ENCODE measurements around the gene NCOA1.

NCOA1 gene

DNA sequence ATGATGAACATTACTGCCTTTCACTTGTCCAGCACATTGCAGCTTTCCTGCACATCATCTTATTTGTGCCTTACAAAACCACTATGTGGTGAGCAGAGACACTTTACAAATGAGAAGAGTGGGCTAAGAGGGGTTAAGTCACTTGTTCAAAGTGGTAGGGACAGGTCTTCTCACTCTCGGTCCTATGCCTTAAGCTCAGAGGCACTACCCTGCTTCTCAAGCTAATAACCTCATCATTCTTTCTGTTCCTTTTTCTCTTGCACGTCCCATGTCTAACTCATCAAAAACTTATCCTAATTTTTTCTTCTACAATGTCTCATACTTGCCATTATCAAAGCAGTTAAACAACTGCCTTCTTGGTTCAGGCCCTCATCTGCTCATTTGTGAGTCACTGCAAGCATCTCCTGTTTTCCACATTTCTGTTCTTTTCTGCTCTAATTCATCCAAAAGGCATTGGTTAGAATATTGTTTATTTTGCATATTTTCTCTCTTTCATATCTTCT lies 21.9 kb upstream of the NCOA1 start:
- Histone ChIP-seq H3K4me1 (no peaks in the 10 kb centered on the region), H3K27ac (no peak overlapping the region), H3K27me3 (no peaks in the 10 kb centered on the region), H3K4me3 (no peak overlapping the region), H3K36me3 (no peaks in the 10 kb centered on the region), H3K9me3 (no peaks in the 10 kb centered on the region)
- intact Hi-C loops (cut with DNase I; ENCODE audit: low total_unique reads): no loop called here
- TF ChIP-seq, protein P1, sequence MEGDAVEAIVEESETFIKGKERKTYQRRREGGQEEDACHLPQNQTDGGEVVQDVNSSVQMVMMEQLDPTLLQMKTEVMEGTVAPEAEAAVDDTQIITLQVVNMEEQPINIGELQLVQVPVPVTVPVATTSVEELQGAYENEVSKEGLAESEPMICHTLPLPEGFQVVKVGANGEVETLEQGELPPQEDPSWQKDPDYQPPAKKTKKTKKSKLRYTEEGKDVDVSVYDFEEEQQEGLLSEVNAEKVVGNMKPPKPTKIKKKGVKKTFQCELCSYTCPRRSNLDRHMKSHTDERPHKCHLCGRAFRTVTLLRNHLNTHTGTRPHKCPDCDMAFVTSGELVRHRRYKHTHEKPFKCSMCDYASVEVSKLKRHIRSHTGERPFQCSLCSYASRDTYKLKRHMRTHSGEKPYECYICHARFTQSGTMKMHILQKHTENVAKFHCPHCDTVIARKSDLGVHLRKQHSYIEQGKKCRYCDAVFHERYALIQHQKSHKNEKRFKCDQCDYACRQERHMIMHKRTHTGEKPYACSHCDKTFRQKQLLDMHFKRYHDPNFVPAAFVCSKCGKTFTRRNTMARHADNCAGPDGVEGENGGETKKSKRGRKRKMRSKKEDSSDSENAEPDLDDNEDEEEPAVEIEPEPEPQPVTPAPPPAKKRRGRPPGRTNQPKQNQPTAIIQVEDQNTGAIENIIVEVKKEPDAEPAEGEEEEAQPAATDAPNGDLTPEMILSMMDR (IDR thresholded peaks at IDR 0.05): no peak
- DNase-seq: no peak

GRCh38 chr2:24471662-24472061 lies 19.4 kb upstream of the NCOA1 start:
- intact Hi-C loops (cut with DNase I; ENCODE audit: low total_unique reads): no loop called here
- Histone ChIP-seq H3K36me3 (no peaks in the 10 kb centered on the region), H3K4me1 (no peaks in the 10 kb centered on the region), H3K4me3 (no peak overlapping the region), H3K9me3 (no peaks in the 10 kb centered on the region), H3K27me3 (no peaks in the 10 kb centered on the region), H3K27ac (no peak overlapping the region)
- no peak for DNase-seq
- TF ChIP-seq, protein P1 (IDR thresholded peaks at IDR 0.05): no peak

GRCh38 chr2:24472416-24472815 lies 18.6 kb upstream of the NCOA1 start:
- no peak for DNase-seq
- no peaks in the 10 kb centered on the region for H3K36me3 ChIP-seq
- no peaks in the 10 kb centered on the region for H3K9me3 ChIP-seq
- H3K4me3 ChIP-seq: no peak overlapping the region
- H3K27ac ChIP-seq: no peak overlapping the region
- intact Hi-C loops (cut with DNase I; ENCODE audit: low total_unique reads): no loop called here
- H3K27me3 ChIP-seq: no peaks in the 10 kb centered on the region
- TF ChIP-seq, protein P1 (IDR thresholded peaks at IDR 0.05): no peak
- H3K4me1 ChIP-seq: no peaks in the 10 kb centered on the region

- TF ChIP-seq, protein P1 (IDR thresholded peaks at IDR 0.05): no peak
- Histone ChIP-seq H3K4me1 (no peaks in the 10 kb centered on the region), H3K27me3 (no peaks in the 10 kb centered on the region), H3K4me3 (no peak overlapping the region), H3K9me3 (no peaks in the 10 kb centered on the region), H3K27ac (no peak overlapping the region), H3K36me3 (no peaks in the 10 kb centered on the region)
- no peak for DNase-seq
- intact Hi-C loops (cut with DNase I; ENCODE audit: low total_unique reads): no loop called here
These were observed 17.4 kb upstream of the NCOA1 start for GRCh38 chr2:24473626-24474025.

DNA sequence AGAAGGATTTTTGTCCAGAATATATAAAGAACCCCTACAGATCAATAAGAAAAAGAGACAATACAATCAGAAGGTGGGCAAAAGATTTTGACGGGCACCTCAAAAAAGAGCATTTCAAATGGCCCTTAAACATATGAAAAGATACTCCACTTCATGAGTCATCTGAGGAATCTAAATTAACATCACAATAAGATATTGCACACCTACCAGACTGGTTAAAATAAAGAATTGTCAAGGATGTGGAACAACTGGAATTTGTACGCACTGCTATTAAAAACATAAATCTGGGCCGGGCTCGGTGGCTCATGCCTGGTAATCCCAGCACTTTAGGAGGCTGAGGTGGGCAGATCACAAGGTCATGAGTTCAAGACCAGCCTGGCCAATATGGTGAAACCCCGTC lies 17.0 kb upstream of the NCOA1 start:
- Histone ChIP-seq H3K9me3 (no peaks in the 10 kb centered on the region), H3K4me3 (no peak overlapping the region), H3K27me3 (no peaks in the 10 kb centered on the region), H3K4me1 (no peaks in the 10 kb centered on the region), H3K27ac (no peak overlapping the region), H3K36me3 (no peaks in the 10 kb centered on the region)
- TF ChIP-seq, protein P1 (IDR thresholded peaks at IDR 0.05): no peak
- DNase-seq: no peak
- intact Hi-C loops (cut with DNase I; ENCODE audit: low total_unique reads): no loop called here

DNA sequence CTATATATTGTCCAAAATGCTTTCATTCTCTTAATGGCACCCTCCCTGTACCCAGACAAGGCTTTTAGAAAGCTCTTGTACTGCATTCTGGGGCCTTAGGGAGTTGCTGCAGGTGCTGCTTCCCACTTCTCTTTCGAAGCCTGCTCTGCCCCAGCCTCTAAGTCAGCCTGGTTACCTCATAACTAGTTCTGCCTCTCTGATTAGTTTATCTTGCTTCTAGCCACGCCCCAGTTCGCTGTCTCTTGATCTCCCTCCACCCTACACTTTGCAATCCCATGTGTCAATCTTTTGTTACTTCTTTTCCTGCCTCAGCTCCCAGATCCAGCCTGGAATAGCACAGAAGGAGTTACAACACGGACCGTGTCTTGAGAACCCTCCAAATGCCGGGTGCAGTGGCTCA lies 13.8 kb upstream of the NCOA1 start:
- no peak for DNase-seq
- no peaks in the 10 kb centered on the region for H3K36me3 ChIP-seq
- intact Hi-C loops (cut with DNase I; ENCODE audit: low total_unique reads): no loop called here
- no peaks in the 10 kb centered on the region for H3K27me3 ChIP-seq
- H3K27ac ChIP-seq: no peak overlapping the region
- TF ChIP-seq, protein P1 (IDR thresholded peaks at IDR 0.05): no peak
- H3K4me3 ChIP-seq: no peak overlapping the region
- H3K4me1 ChIP-seq: no peaks in the 10 kb centered on the region
- no peaks in the 10 kb centered on the region for H3K9me3 ChIP-seq

Measured in tibial artery (tissue), 4 donors.